ENCODE results near the gene FOXP2. TPM values are rescaled to one million over a fixed set of nuclear protein-coding genes. Genes with fewer than 3 reads are reported as not detected.
"Not testable (repeated sequence)": the region's sequence is repeated elsewhere in the genome, so short reads cannot be mapped to it uniquely, and the experiment has no call there.

FOXP2 gene
- total and polyA plus RNA-seq, 7 donors, result 1.6 to 150 (median 91.2) TPM

GRCh38 chr7:114598946-114599345, 184.3 kb downstream of the FOXP2 start:
- no peaks in the 10 kb centered on the region for H3K9me3 ChIP-seq
- no peak for DNase-seq
- H3K27me3 ChIP-seq, result no peaks in the 10 kb centered on the region
- no peak overlapping the region for H3K27ac ChIP-seq
- 79 to 86% methylated on average over 4 of the region's 4 CpGs for WGBS, 2 donors
- no peaks in the 10 kb centered on the region for H3K4me1 ChIP-seq
- intact Hi-C loops (cut with DNase I), result no loop called here
- H3K36me3 ChIP-seq, result no peaks in the 10 kb centered on the region
- no peak overlapping the region for H3K4me3 ChIP-seq
- no peak for TF ChIP-seq EP300 (IDR thresholded peaks at IDR 0.05)
- no peak for TF ChIP-seq CTCF (IDR thresholded peaks at IDR 0.05)
- TF ChIP-seq POLR2A (IDR thresholded peaks at IDR 0.05), result no peak
- no peak for TF ChIP-seq POLR2AphosphoS5 (IDR thresholded peaks at IDR 0.05)

DNA sequence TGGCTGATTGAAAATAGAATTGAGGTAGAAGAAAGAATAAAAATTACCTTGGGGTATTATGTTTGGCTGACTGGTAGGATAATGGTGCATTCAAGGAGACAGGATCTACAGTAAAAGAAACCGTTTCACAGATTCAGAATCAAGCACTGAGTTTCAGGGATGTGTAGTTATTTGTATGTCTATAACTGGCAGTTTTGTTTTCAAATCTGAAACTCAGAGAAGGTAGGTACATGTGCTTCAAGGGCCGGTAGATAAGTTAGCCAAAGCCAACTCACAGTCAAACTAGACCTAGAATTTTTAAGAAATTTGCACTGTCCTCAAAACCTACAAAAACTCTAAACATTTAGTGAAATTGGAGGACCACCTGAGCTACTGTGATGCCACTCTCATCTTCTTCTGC, 191.5 kb downstream of the FOXP2 start:
- no peaks in the 10 kb centered on the region for H3K36me3 ChIP-seq
- H3K27ac ChIP-seq, result no peak overlapping the region
- no peak for DNase-seq
- 91 to 93% methylated on average over 2 of the region's 2 CpGs for WGBS, 2 donors
- no peaks in the 10 kb centered on the region for H3K27me3 ChIP-seq
- intact Hi-C loops (cut with DNase I), result no loop called here
- H3K4me3 ChIP-seq, result no peak overlapping the region
- H3K9me3 ChIP-seq, result no peaks in the 10 kb centered on the region
- no peaks in the 10 kb centered on the region for H3K4me1 ChIP-seq
- no peak for TF ChIP-seq CTCF (IDR thresholded peaks at IDR 0.05)
- no peak for TF ChIP-seq POLR2A (IDR thresholded peaks at IDR 0.05)
- TF ChIP-seq POLR2AphosphoS5 (IDR thresholded peaks at IDR 0.05), result no peak
- TF ChIP-seq EP300 (IDR thresholded peaks at IDR 0.05), result no peak

GRCh38 chr7:114608822-114609221, 194.2 kb downstream of the FOXP2 start:
- H3K27ac ChIP-seq; intact Hi-C loops (cut with DNase I); H3K4me3 ChIP-seq; H3K27me3 ChIP-seq; H3K9me3 ChIP-seq; H3K36me3 ChIP-seq; DNase-seq; H3K4me1 ChIP-seq: not testable (repeated sequence)
- 95 to 96% methylated on average over 11 of the region's 11 CpGs for WGBS, 2 donors

DNA sequence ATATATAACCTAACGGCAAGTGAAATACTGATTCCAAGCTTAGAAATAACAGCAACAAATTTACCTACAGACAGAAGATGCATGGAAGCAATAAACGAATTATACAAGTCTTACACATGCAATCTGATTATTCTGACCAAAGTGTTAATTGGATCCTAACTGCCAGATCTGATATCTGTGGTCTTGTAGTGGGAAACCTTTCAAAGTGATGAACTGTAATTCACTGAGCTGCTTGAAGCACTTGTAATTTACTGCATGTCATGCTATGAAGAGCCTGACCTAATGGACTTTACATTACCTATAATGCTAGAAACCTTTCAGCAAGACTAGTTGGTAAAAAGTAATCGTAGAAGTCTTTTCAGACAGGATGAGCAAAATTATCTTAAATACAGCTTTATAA, 205.6 kb downstream of the FOXP2 start:
- intact Hi-C loops (cut with DNase I), result no loop called here
- peaks cover 0 to 41% (median 17%) of the 10 kb centered on the region in 4 donors for H3K4me1 ChIP-seq
- TF ChIP-seq POLR2A (IDR thresholded peaks at IDR 0.05) (no peak), EP300 (IDR thresholded peaks at IDR 0.05) (no peak), POLR2AphosphoS5 (IDR thresholded peaks at IDR 0.05) (no peak), CTCF (IDR thresholded peaks at IDR 0.05) (no peak)
- 81 to 86% methylated on average over 3 of the region's 3 CpGs for WGBS, 2 donors
- no peaks in the 10 kb centered on the region for H3K36me3 ChIP-seq
- DNase-seq, result no peak
- H3K27ac ChIP-seq, result no peak overlapping the region
- no peak overlapping the region for H3K4me3 ChIP-seq
- H3K27me3 ChIP-seq, result no peaks in the 10 kb centered on the region
- H3K9me3 ChIP-seq, result no peaks in the 10 kb centered on the region

GRCh38 chr7:114622221-114622620, 207.6 kb downstream of the FOXP2 start:
- peaks cover 0 to 41% (median 17%) of the 10 kb centered on the region in 4 donors for H3K4me1 ChIP-seq
- no peak for DNase-seq
- no peaks in the 10 kb centered on the region for H3K27me3 ChIP-seq
- H3K27ac ChIP-seq, result no peak overlapping the region
- H3K9me3 ChIP-seq, result no peaks in the 10 kb centered on the region
- TF ChIP-seq POLR2A (IDR thresholded peaks at IDR 0.05), result no peak
- no peak for TF ChIP-seq EP300 (IDR thresholded peaks at IDR 0.05)
- no peak for TF ChIP-seq CTCF (IDR thresholded peaks at IDR 0.05)
- TF ChIP-seq POLR2AphosphoS5 (IDR thresholded peaks at IDR 0.05), result no peak
- no peak overlapping the region for H3K4me3 ChIP-seq
- H3K36me3 ChIP-seq, result no peaks in the 10 kb centered on the region
- WGBS, 2 donors, result 69 to 70% methylated on average over 1 of the region's 1 CpG
- intact Hi-C loops (cut with DNase I), result no loop called here

Measured in sigmoid colon (tissue), 7 donors.